Measurements from ENCODE around the gene PTGDS.

The PTGDS gene

GRCh38 chr9:137028263-137029057, 51.2 kb downstream of the PTGDS start (continued):
- TF ChIP-seq ZNF354C (tag by site-specific recombination; IDR thresholded peaks at IDR 0.05; ENCODE audit: borderline replicate concordance, low read depth) = no peak
- TF ChIP-seq ZNF544 (tag by site-specific recombination; IDR thresholded peaks at IDR 0.05) = no peak
- peak; percentile 58; the same call in 1 of the 2 replicates for TF ChIP-seq WT1 (tag by site-specific recombination; IDR thresholded peaks at IDR 0.05)
- no peak for TF ChIP-seq ZNF248 (tag by site-specific recombination; IDR thresholded peaks at IDR 0.05)
- no peak for TF ChIP-seq ZNF133 (tag by site-specific recombination; IDR thresholded peaks at IDR 0.05)
- peak; percentile 29 for TF ChIP-seq HIC1 (tag by site-specific recombination; IDR thresholded peaks at IDR 0.05)
- no peak for TF ChIP-seq YY1 (tag by site-specific recombination; IDR thresholded peaks at IDR 0.05)
- TF ChIP-seq ZBTB20 (tag by site-specific recombination; IDR thresholded peaks at IDR 0.05) = peak; percentile 44; the same call in 1 of the 2 replicates
- TF ChIP-seq ZNF146 (tag by site-specific recombination; IDR thresholded peaks at IDR 0.05) = 0 out of 2 replicates have a peak, but pooled peaks have one; percentile 1
- no peak for TF ChIP-seq ZNF174 (tag by site-specific recombination; IDR thresholded peaks at IDR 0.05)
- TF ChIP-seq ZNF18 (tag by site-specific recombination; IDR thresholded peaks at IDR 0.05) = no peak
- TF ChIP-seq ZNF529 (tag by site-specific recombination; IDR thresholded peaks at IDR 0.05; ENCODE audit: insufficient replicate concordance) = no peak
- no peak for TF ChIP-seq ZBTB6 (tag by site-specific recombination; IDR thresholded peaks at IDR 0.05)
- TF ChIP-seq ZSCAN5A (tag by site-specific recombination; IDR thresholded peaks at IDR 0.05) = no peak
- peak; percentile 48; the same call in 1 of the 2 replicates for TF ChIP-seq ZNF2 (tag by site-specific recombination; IDR thresholded peaks at IDR 0.05)
- TF ChIP-seq ZNF664 (tag by site-specific recombination; IDR thresholded peaks at IDR 0.05) = no peak
- peak; percentile 64; the same call in 1 of the 2 replicates for TF ChIP-seq KLF17 (tag by site-specific recombination; IDR thresholded peaks at IDR 0.05)
- no peak for TF ChIP-seq ZNF350 (tag by site-specific recombination; IDR thresholded peaks at IDR 0.05)
- no peak for TF ChIP-seq ZNF473 (tag by site-specific recombination; IDR thresholded peaks at IDR 0.05)
- no peak for TF ChIP-seq ZNF114 (tag by site-specific recombination; IDR thresholded peaks at IDR 0.05)
- no peak for TF ChIP-seq ZNF843 (tag by site-specific recombination; IDR thresholded peaks at IDR 0.05)
- TF ChIP-seq ZNF488 (tag by site-specific recombination; IDR thresholded peaks at IDR 0.05) = no peak
- TF ChIP-seq KLF7 (tag by site-specific recombination; IDR thresholded peaks at IDR 0.05; ENCODE audit: borderline replicate concordance) = no peak
- no peak for TF ChIP-seq REPIN1 (tag by site-specific recombination; IDR thresholded peaks at IDR 0.05; ENCODE audit: low read depth)
- no peak for TF ChIP-seq ZNF792 (tag by site-specific recombination; IDR thresholded peaks at IDR 0.05)
- TF ChIP-seq ZNF23 (tag by site-specific recombination; IDR thresholded peaks at IDR 0.05; ENCODE audit: borderline replicate concordance) = no peak
- TF ChIP-seq KLF16 (tag by site-specific recombination; IDR thresholded peaks at IDR 0.05) = no peak
- TF ChIP-seq PRDM1 (tag by site-specific recombination; IDR thresholded peaks at IDR 0.05) = no peak
- peak; percentile 94 for TF ChIP-seq ZNF335 (tag by site-specific recombination; conservative IDR thresholded peaks at IDR 0.05)
- TF ChIP-seq ZNF416 (tag by site-specific recombination; IDR thresholded peaks at IDR 0.05) = no peak
- 0 out of 2 replicates have a peak, but pooled peaks have one; percentile 27 for TF ChIP-seq ZNF629 (tag by site-specific recombination; IDR thresholded peaks at IDR 0.05)

Data from HEK293 (cell line).